HAP-1 (cell line): ENCODE results near the gene SV2B.

ENCODE experiments used
- DNase-seq, 2 experiments: peaks; one replicate each; pipeline ENCODE4 v3.0.0-alpha.2; 2016 to 2020; ENCODE audit warnings: low spot score in 2 of 2
- H3K27me3 ChIP-seq: fragments of 250-450 bp; sonication (Bioruptor Pico); 2 replicates; pipeline ENCODE4 v1.5.1; 2020; ENCODE audit warnings: low read depth, mild to moderate bottlenecking, moderate library complexity
- H3K36me3 ChIP-seq: fragments of 250-450 bp; sonication (Bioruptor Pico); replicated peaks from 2 replicates; pipeline ENCODE4 v1.5.1; 2020; ENCODE audit warnings: mild to moderate bottlenecking
- H3K4me1 ChIP-seq: fragments of 250-450 bp; sonication (Bioruptor Pico); 2 replicates; pipeline ENCODE4 v1.5.1; 2020; ENCODE audit warnings: mild to moderate bottlenecking
- H3K4me3 ChIP-seq: fragments of 250-450 bp; sonication (Bioruptor Pico); 2 replicates; pipeline ENCODE4 v1.5.1; 2020; ENCODE audit warnings: mild to moderate bottlenecking, moderate library complexity
- H3K9me3 ChIP-seq: fragments of 250-450 bp; sonication (Bioruptor Pico); 2 replicates; pipeline ENCODE4 v1.5.1; 2020; ENCODE audit warnings: mild to moderate bottlenecking, moderate library complexity
- in situ Hi-C: fragments of 300-500 bp; cut with MboI; formaldehyde crosslinking; loops from 3 replicates; pipeline ENCODE4 v1.14.3; 2020; ENCODE audit warnings: low sequenced_read_pairs, inconsistent platforms, mixed read lengths

Gene SV2B

GRCh38 chr15:91099995-91100813 is at the start of gene SV2B:
Gene SV2B, plus strand, starts transcription at chr15:91100257. Its CDS starts 126,007 bp downstream, at chr15:91226264.
- no peaks in the 10 kb centered on the region for H3K36me3 ChIP-seq
- no peak within 1 kb of the TSS for H3K4me3 ChIP-seq
- H3K4me1 ChIP-seq: no peaks in the 10 kb centered on the region
- DNase-seq: peak in 1 of 2 experiments; percentile 20
- H3K9me3 ChIP-seq: no peaks in the 10 kb centered on the region
- in situ Hi-C loops: no loop called here
- peaks cover 60% of the 10 kb centered on the region for H3K27me3 ChIP-seq

GRCh38 chr15:91051248-91051647 is 48.8 kb upstream of the SV2B start:
- in situ Hi-C loops: no loop called here
- Histone ChIP-seq H3K9me3 (no peaks in the 10 kb centered on the region), H3K4me1 (no peaks in the 10 kb centered on the region), H3K27me3 (peaks cover 45% of the 10 kb centered on the region), H3K4me3 (no peak overlapping the region), H3K36me3 (no peaks in the 10 kb centered on the region)
- no peak for DNase-seq

GRCh38 chr15:91054816-91055215 is 45.2 kb upstream of the SV2B start:
- no peaks in the 10 kb centered on the region for H3K9me3 ChIP-seq
- H3K36me3 ChIP-seq: no peaks in the 10 kb centered on the region
- no peak overlapping the region for H3K4me3 ChIP-seq
- H3K4me1 ChIP-seq: no peaks in the 10 kb centered on the region
- no peak for DNase-seq
- peaks cover 57% of the 10 kb centered on the region for H3K27me3 ChIP-seq
- in situ Hi-C loops: loop anchor here (5.0 kb wide), 1 partner anchor 167 kb away; no protein-coding TSS in a partner anchor

DNA sequence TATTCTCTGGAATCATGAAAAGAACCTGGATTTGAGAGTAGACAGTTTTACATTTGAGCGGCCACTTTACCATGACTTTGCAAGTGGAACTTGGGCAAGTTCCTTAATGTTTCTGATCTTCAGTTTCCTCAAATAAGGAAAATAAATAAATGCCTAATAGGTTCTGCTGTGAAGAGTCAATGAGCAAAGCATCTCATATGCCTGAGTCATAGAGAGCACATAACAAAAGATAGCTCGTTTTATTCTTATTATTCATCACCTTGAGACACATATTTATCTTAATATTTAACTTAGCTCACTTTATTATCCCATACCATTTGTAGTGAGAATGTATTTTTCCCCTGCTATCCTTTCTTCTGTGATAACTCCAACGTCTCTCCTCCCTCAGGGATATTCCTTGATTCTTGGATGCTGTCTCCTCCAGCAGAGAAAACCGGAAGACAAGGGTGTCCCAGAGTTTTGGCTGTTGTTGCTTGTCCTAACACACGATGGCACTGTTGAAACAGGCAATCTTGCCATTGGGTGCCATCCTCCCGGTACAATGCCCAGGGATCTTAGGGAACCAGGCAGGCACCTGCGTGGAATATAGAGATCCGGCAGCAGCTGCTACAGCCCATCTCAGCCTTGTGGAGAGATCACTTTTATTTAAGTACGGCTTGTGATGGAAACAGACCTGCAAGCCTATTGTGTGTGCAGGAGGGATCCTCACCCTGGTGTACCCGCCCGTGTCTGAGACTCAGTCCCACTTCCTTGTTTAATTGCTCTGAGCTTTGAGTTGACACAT is 44.3 kb upstream of the SV2B start:
- H3K9me3 ChIP-seq: no peaks in the 10 kb centered on the region
- H3K4me1 ChIP-seq: no peaks in the 10 kb centered on the region
- in situ Hi-C loops: loop anchor here (5.0 kb wide), 1 partner anchor 167 kb away; no protein-coding TSS in a partner anchor
- DNase-seq: peak; percentile 53 to 74
- H3K4me3 ChIP-seq: no peak overlapping the region
- H3K27me3 ChIP-seq: peaks cover 58% of the 10 kb centered on the region
- H3K36me3 ChIP-seq: no peaks in the 10 kb centered on the region

- Histone ChIP-seq H3K9me3 (0 out of 2 replicates have a peak, but pooled peaks cover 2% of the 10 kb centered on the region), H3K4me1 (no peaks in the 10 kb centered on the region), H3K4me3 (no peak overlapping the region), H3K36me3 (no peaks in the 10 kb centered on the region), H3K27me3 (peaks cover 23% of the 10 kb centered on the region)
- DNase-seq: no peak
- in situ Hi-C loops: no loop called here
Observed at GRCh38 chr15:91061230-91061629, 38.8 kb upstream of the SV2B start.

DNA sequence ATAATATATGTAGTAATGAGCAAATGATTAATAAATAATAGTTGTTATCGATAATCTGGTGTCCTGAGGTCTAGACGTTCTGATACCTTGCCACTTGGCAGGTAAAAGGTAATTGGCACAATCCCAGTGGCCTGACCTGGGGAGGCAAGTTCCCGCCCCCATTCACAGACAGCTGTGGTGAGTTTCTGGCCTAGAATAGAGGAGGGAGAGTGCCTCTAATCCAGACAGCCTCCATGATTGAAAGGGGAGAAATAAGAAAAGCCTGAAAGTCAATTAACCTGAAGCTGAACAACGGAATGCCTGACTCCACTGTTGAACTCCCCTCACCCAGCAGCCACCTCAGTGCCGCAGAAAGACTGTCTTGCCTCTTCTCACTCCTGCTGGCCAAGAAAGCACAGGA is 38.1 kb upstream of the SV2B start:
- H3K4me1 ChIP-seq: no peaks in the 10 kb centered on the region
- no peak overlapping the region for H3K4me3 ChIP-seq
- no peaks in the 10 kb centered on the region for H3K36me3 ChIP-seq
- in situ Hi-C loops: no loop called here
- DNase-seq: no peak
- 0 out of 2 replicates have a peak, but pooled peaks cover 2% of the 10 kb centered on the region for H3K9me3 ChIP-seq
- peaks cover 24% of the 10 kb centered on the region for H3K27me3 ChIP-seq

DNA sequence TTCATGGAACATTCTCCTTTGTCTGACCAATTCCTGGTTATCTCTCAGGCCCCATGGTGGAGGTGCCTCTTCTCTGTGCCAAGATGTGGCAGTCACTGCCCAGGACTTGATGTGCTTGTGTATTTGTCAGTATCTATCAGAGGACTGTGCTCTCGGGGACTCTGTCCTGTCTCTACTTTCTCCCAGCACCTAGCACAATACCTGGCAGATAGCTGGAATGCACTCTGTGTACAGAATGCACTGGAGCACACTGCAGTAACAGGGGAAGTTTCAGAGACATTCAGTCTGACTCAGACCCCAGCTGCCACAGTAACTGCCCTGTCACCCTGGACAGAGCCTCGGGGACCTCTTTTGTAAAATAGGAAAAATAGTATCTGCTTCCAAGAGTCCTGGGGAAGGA is 34.6 kb upstream of the SV2B start:
- H3K4me3 ChIP-seq: no peak overlapping the region
- 0 out of 2 replicates have a peak, but pooled peaks cover 2% of the 10 kb centered on the region for H3K9me3 ChIP-seq
- in situ Hi-C loops: no loop called here

DNA sequence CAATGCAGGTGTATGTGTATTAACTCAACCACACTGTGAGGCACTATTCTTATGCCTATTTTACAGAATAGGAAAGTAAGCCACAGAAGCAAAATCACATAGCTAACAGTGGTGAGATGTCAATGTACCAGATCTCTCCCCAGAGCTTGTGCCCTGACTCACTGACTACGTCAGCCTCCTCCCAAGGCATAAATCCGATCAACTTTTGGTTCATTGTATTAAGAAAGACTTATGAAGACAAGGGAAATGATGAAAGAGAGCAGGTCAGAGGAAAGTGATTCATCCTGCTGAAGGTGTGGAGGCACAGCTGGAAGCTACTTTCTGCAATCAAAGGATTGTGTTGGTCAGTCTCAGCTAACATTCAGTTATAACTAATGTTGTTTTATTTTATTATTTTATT is 33.0 kb upstream of the SV2B start:
- Histone ChIP-seq H3K4me1 (no peaks in the 10 kb centered on the region), H3K4me3 (no peak overlapping the region), H3K9me3 (0 out of 2 replicates have a peak, but pooled peaks cover 2% of the 10 kb centered on the region), H3K27me3 (peaks cover 28% of the 10 kb centered on the region), H3K36me3 (no peaks in the 10 kb centered on the region)
- in situ Hi-C loops: no loop called here
- no peak for DNase-seq

More for the DNA sequence above, 34.6 kb upstream of the SV2B start:
- H3K36me3 ChIP-seq: no peaks in the 10 kb centered on the region
- DNase-seq: no peak
- H3K4me1 ChIP-seq: no peaks in the 10 kb centered on the region
- H3K27me3 ChIP-seq: peaks cover 14% of the 10 kb centered on the region

DNA sequence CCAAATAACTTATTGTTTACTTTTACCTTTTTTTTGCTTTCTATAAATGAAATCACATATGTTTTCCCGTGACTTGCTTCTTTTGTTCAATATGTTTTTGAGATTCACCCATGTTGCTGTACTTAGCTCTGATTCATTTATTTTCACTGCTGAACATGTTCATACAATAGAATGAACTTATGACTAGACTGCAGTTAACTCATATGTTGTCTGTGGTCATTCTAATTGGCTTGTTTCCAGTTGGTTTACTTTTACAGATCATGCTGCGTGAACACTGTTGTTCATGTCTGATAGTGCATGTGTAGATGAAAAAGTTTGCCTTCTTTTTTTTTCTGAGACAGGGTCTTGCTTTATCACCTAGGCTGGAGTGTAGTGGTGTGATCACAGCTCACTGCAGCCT is 31.6 kb upstream of the SV2B start:
- no peak for DNase-seq
- H3K36me3 ChIP-seq: no peaks in the 10 kb centered on the region
- no peaks in the 10 kb centered on the region for H3K4me1 ChIP-seq
- H3K4me3 ChIP-seq: no peak overlapping the region
- H3K27me3 ChIP-seq: peaks cover 37% of the 10 kb centered on the region
- in situ Hi-C loops: no loop called here
- H3K9me3 ChIP-seq: 0 out of 2 replicates have a peak, but pooled peaks cover 2% of the 10 kb centered on the region

DNA sequence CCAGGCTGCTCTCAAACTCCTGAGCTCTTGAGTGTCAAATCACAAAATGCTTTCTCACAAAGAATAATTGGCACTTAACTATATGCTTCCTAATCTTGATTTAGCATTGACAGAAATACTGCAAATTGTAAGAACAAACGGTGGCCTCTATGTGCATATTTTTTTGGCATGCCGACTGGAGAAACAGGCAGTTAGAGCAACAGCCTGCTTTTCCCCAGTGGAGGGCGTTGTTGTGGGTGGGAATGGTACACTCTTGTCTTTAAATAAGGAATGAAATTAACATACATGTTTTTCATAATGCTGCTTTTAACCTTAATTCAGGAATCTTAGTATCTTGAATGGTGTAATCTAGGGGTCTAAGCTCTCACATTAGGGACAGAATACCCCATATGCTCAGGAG is 31.1 kb upstream of the SV2B start:
- Histone ChIP-seq H3K4me1 (no peaks in the 10 kb centered on the region), H3K4me3 (no peak overlapping the region), H3K27me3 (peaks cover 37% of the 10 kb centered on the region), H3K9me3 (0 out of 2 replicates have a peak, but pooled peaks cover 2% of the 10 kb centered on the region), H3K36me3 (no peaks in the 10 kb centered on the region)
- peak in 1 of 2 experiments; percentile 11 for DNase-seq
- in situ Hi-C loops: no loop called here

DNA sequence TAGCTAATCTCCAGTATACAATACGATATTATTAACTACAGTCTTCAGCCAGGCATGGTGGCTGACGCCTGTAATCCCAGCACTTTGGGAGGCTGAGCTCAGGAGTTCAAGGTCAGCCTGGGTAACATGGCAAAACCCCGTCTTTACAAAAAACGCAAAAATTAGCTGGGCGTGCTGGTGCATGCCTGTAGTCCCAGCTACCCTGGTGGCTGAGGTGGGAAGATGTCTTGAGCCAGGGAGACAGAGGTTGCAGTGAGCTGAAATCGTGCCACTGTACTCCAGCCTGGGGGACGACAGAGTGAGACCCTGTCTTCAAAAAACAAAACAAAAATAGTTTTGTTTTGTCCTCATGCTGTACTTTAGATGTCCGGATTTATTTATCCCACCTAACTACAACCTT is 29.2 kb upstream of the SV2B start:
- Histone ChIP-seq H3K9me3 (no peaks in the 10 kb centered on the region), H3K27me3 (peaks cover 37% of the 10 kb centered on the region), H3K4me3 (no peak overlapping the region), H3K36me3 (no peaks in the 10 kb centered on the region), H3K4me1 (no peaks in the 10 kb centered on the region)
- in situ Hi-C loops: no loop called here
- no peak for DNase-seq

- H3K4me3 ChIP-seq: no peak overlapping the region
- in situ Hi-C loops: no loop called here
- no peak for DNase-seq
- H3K4me1 ChIP-seq: no peaks in the 10 kb centered on the region
- no peaks in the 10 kb centered on the region for H3K36me3 ChIP-seq
- no peaks in the 10 kb centered on the region for H3K9me3 ChIP-seq
- peaks cover 27% of the 10 kb centered on the region for H3K27me3 ChIP-seq
Observed at GRCh38 chr15:91072161-91072560, 27.9 kb upstream of the SV2B start.

- no peak overlapping the region for H3K4me3 ChIP-seq
- in situ Hi-C loops: no loop called here
- peaks cover 27% of the 10 kb centered on the region for H3K27me3 ChIP-seq
- H3K4me1 ChIP-seq: no peaks in the 10 kb centered on the region
- DNase-seq: no peak
- H3K9me3 ChIP-seq: no peaks in the 10 kb centered on the region
- no peaks in the 10 kb centered on the region for H3K36me3 ChIP-seq
Observed at GRCh38 chr15:91073077-91073476, 27.0 kb upstream of the SV2B start.

DNA sequence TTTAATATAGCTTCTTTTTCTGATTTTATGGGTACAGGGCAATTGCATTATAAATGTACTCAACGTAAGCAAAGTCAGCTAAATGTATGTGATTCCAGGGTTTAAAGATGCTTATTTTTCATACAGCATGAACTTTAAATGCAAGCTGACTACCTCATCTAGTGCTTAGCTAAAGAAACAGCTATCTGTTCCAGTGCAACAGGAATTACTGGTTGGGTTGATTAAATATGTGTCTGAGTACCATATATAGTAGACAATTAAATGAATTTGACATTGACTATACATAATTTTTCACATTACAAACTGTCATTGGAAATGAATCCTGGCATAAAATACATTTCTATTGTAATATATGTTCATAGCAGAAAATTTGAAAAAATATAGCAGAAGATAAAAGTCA is 26.3 kb upstream of the SV2B start:
- in situ Hi-C loops: no loop called here
- Histone ChIP-seq H3K4me1 (no peaks in the 10 kb centered on the region), H3K36me3 (no peaks in the 10 kb centered on the region), H3K27me3 (peaks cover 28% of the 10 kb centered on the region), H3K9me3 (no peaks in the 10 kb centered on the region), H3K4me3 (no peak overlapping the region)
- DNase-seq: no peak
